Activated gamma-delta T cell treated with anti-CD3 and anti-CD28 coated beads, Interleukin-2, amount 50 U/mL, for 16 hours (primary cell): Measurements from ENCODE around the gene FAM43B.

ENCODE experiments used
- DNase-seq: peaks from one replicate; pipeline ENCODE4 v3.0.0-alpha.2; 2020; ENCODE audit warnings: low read depth

The FAM43B gene

DNA sequence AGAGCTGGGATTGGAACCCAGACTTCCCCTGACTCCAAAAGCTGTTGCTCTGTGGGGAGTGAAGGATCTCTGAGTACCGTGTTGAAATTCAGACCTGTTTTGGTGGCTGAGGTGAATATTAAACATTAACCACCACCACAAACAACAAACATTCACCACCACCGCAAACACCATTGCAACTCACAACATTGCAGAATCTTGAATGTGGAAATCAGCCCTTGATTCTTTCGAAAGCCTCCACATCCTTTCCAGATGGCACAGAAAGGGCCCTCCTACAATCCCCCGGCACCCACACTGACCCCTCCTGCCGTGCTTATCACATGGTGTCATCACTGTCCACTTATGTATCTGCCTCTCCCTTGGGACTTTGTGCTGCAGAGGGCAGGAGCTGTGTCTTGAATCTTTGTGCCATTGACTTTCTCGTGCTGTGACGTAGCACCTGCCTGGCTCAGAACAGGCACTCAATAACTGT is 38.0 kb downstream of the FAM43B start:
- DNase-seq: no peak

DNA sequence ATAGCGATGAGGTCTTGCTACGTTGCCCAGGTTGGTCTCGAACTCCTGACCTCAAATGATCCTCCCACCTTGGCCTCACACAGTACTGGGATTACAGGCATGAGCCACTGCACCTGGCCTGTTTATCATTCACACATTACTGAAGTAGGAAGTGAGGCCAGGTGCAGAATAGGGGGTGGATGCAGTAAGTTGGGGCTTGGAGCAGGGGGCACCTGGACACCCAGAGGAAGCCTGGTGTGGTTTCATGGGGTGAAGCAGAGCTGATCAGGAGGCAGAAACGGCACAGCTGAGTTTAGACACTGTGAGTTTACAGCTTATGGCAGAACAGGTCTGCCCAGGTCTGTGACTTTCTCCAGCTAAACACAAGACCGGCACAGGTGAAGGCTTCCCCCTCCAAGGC is 41.4 kb downstream of the FAM43B start:
- no peak for DNase-seq

DNA sequence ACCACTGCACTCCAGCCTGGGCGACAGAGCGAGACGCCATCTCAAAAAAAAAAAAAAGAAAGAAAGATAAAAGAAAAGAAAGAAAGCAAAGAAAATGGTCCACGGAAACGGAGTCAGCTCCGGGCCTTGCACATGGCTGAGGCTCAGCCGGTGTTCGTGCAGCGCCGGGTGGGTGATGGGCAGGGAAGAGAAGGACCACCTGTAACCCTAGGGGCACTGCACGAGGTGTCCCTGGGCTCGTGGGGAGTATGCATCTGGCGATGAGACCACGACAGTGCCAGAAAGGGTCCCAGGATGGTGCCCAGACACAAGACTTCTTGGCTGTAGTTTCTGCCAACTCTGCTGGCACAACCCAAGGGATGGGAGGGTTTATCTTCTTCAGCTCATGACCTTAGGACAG is 42.4 kb downstream of the FAM43B start:
- DNase-seq: no peak

DNA sequence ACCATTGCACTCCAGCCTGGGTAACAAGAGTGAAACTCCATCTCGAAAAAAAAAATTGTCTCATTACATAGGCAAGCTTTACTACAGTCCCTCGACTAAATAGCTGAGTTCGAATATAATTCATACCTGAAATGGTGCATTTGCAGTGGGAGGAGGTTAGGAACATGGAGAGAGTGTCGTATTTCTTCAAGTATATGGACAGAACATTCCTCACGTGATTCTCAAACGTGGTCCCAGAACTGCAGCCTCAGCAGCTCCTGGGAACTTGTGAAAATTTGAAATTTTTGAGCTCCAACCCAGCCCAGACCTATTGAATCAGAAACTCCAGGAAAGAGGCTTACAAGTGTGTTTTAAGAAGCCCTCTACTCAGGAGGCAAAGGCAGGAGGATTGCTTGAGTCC is 43.7 kb downstream of the FAM43B start:
- DNase-seq: no peak

DNA sequence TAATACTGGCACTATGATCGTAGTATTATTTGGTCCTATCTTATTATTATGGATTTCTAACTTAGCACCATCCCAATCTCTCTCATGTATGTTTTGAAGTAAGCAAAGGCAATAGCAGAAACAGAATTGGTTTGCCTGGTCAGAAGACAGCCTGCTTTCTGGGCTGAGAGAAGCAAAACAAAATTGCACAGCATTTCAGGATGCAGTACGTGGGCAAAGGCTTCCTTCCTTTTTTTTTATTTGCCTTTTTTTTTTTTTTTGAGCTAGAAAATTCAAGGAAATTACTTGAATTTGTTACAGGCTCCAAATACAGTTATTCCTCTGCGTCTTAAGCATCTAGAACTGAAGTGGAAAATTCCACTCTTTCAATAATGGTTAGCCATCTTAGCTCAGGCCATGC is 45.3 kb downstream of the FAM43B start:
- DNase-seq: no peak

DNA sequence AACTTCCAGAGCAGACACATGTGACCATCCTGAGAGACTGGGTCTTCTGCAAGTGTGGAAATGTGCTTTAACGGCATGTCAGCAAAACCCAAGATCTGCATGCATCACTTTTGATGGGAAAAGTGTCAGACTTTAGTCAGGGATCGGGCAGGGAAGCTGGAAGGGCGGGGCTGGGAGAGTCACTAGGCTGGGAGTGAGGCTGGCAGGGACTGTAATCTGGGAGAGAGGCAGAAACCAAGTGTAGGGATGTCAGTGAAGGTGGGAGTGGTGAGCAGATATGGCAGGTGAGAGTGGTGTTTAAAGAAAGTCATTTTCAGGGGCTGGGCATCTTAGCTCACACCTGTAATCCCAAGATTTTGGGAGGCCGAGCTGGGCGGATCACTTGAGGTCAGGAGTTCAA is 47.8 kb downstream of the FAM43B start:
- DNase-seq: no peak

DNA sequence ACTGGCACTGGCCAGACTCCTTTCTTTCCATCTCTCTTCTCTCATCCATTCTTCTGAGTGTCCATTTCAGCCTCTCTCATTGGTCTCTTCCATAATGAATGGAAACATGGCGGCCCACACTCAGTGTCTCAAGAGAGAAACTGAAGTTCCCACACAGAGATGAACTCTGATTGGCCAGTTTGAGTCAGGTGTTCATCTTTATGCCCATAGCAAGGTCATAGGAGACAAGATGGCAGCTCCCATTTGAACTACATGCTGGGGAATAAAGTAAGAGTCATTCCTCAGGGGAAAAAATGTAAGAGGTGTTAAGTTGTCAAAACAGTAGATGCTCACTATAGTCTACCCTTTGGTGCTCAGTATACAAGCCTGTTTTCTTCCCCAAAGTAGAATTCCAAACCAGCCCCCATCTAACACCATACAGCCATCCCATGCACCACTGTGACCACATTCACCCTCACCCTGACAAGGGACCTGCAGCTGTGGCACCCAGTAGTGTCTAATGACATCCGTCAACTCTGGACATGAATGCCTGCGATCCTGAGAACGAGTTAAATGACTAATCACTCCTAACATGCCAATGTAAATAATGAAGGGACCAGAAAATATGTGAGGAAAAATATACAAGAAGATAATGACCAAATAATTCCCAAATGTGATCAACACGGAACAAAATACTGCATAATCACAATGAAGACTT is 48.9 kb downstream of the FAM43B start:
- DNase-seq: no peak

DNA sequence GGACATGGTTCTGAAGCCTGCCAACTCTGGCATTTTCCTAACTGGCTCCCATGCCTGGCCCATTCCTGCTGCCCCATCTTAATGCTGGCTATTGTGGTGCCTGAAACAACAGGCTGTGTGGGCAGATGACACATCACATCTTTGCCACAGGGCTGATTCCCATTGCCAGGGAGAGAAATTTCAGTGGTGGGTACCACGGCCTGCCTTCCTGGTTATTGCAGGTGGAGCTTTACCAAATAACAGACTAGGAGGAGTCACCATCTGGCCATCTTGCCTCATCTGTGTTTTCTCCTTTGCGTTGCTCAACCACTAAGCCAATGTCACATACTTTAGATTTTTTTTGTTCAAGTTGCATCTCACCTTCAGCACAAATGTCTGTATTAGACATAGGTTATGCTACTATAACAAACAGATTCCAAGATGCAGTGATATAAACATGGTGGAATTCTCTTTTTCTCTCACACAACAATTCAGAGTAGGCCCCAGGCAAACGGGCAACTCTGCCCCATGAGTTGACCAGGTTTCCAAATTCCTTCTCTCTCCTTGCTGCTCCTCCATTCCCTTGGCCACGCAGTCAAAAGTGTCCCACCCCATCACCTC is 50.6 kb downstream of the FAM43B start:
- DNase-seq: no peak

DNA sequence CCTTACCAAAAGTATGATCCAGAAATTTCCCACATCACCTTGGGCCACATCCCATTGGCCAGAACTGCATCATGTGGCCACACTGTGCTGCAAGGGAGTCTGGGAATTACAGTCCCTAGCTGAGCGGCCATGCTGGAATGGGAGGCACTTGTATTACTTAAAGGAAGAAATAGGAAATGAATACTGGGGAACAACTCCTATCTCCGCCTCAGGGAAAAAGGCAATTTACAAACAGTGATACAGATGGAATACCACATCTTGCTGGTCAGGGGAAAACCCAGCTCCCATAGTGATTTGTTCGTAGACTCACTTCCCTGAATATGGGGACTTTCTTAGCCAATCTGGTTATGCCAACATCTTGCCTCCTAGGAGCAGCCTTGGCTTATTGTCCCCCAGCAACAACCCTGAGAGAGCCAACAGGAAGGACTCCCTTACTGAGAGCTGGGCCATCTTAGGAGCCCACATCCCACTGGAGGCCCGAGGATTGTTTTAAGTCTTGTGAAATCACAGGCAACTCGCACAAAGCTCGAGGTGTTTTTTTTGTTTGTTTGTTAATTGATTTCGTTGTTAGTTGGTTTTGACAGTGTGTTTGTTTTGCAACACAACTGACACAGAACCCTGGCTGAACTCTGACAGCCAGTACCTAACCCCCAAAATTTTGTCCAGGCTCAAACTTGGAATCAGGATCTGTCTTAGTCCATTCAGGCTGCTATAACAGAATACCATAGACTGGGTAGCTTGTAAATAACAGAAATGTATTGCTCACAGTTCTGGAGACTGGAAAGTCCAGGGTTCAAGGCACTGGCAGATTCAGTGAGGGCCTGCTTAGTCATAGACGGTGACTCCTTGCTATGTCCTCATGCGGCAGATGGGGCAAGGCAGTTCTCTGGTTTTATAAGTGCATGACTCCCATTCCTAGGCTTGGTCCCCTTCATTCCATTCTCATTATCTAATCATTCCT is 51.4 kb downstream of the FAM43B start:
- no peak for DNase-seq
